ENCODE data around the gene NINL. TPM values are rescaled to one million over a fixed set of nuclear protein-coding genes. Genes with fewer than 3 reads are reported as not detected.

NINL gene
- total RNA-seq, 1 experiment from 2014 or later: 31.5 TPM

GRCh38 chr20:25541676-25542075, 43.7 kb downstream of the NINL start:
- peaks cover 37% of the 10 kb centered on the region for H3K4me1 ChIP-seq (ENCODE audit: insufficient read depth, low read length, poor library complexity, severe bottlenecking)
- no peaks in the 10 kb centered on the region for H3K36me3 ChIP-seq (ENCODE audit: insufficient read depth, low read length, poor library complexity, severe bottlenecking)
- TF ChIP-seq EZH2 (IDR thresholded peaks at IDR 0.05; ENCODE audit: borderline replicate concordance, low read depth, low read length, poor library complexity, severe bottlenecking): no peak
- TF ChIP-seq, protein P1, sequence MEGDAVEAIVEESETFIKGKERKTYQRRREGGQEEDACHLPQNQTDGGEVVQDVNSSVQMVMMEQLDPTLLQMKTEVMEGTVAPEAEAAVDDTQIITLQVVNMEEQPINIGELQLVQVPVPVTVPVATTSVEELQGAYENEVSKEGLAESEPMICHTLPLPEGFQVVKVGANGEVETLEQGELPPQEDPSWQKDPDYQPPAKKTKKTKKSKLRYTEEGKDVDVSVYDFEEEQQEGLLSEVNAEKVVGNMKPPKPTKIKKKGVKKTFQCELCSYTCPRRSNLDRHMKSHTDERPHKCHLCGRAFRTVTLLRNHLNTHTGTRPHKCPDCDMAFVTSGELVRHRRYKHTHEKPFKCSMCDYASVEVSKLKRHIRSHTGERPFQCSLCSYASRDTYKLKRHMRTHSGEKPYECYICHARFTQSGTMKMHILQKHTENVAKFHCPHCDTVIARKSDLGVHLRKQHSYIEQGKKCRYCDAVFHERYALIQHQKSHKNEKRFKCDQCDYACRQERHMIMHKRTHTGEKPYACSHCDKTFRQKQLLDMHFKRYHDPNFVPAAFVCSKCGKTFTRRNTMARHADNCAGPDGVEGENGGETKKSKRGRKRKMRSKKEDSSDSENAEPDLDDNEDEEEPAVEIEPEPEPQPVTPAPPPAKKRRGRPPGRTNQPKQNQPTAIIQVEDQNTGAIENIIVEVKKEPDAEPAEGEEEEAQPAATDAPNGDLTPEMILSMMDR (conservative IDR thresholded peaks at IDR 0.05; ENCODE audit: low read depth, low read length): no peak
- intact Hi-C loops (cut with micrococcal nuclease; ENCODE audit: unreplicated experiment): no loop called here
- no peaks in the 10 kb centered on the region for H3K27me3 ChIP-seq (replicated peaks; ENCODE audit: insufficient read depth, low read depth, low read length, poor library complexity)
- CTCF ChIA-PET: no interaction called here
- POLR2A ChIA-PET (ENCODE audit: low non-redundant PET): no interaction called here
- no TSS peak for BruUV-seq (replicated peaks)
- no peaks in the 10 kb centered on the region for H3K9me3 ChIP-seq (ENCODE audit: low read depth, low read length, poor library complexity, severe bottlenecking)
- no peak overlapping the region for H3K27ac ChIP-seq (ENCODE audit: low read depth, low read length, poor library complexity, severe bottlenecking)
- no peak overlapping the region for H3K4me3 ChIP-seq (ENCODE audit: low read depth, low read length, poor library complexity, severe bottlenecking)
- no peak for DNase-seq (ENCODE audit: low spot score)

- Histone ChIP-seq H3K27ac (ENCODE audit: low read depth, low read length, poor library complexity, severe bottlenecking) (peak overlapping the region; percentile 39), H3K27me3 (replicated peaks; ENCODE audit: insufficient read depth, low read depth, low read length, poor library complexity) (no peaks in the 10 kb centered on the region), H3K36me3 (ENCODE audit: insufficient read depth, low read length, poor library complexity, severe bottlenecking) (no peaks in the 10 kb centered on the region), H3K4me3 (ENCODE audit: low read depth, low read length, poor library complexity, severe bottlenecking) (peak overlapping the region; percentile 11), H3K4me1 (ENCODE audit: insufficient read depth, low read length, poor library complexity, severe bottlenecking) (peaks cover 37% of the 10 kb centered on the region), H3K9me3 (ENCODE audit: low read depth, low read length, poor library complexity, severe bottlenecking) (no peaks in the 10 kb centered on the region)
- no TSS peak for BruUV-seq (replicated peaks)
- peak; percentile 70 for DNase-seq (ENCODE audit: low spot score)
- CTCF ChIA-PET: interaction anchor here (0.6 kb wide), 1 partner anchor 128 kb away, joined by 7 read pairs; no protein-coding TSS in a partner anchor
- POLR2A ChIA-PET (ENCODE audit: low non-redundant PET): no interaction called here
- intact Hi-C loops (cut with micrococcal nuclease; ENCODE audit: unreplicated experiment): no loop called here
- TF ChIP-seq, protein P1 (conservative IDR thresholded peaks at IDR 0.05; ENCODE audit: low read depth, low read length): peak; percentile 59
- TF ChIP-seq EZH2 (IDR thresholded peaks at IDR 0.05; ENCODE audit: borderline replicate concordance, low read depth, low read length, poor library complexity, severe bottlenecking): no peak
Observed at GRCh38 chr20:25539742-25540672, 45.3 kb downstream of the NINL start.

- no TSS peak for BruUV-seq (replicated peaks)
- Histone ChIP-seq H3K27ac (ENCODE audit: low read depth, low read length, poor library complexity, severe bottlenecking) (no peak overlapping the region), H3K4me1 (ENCODE audit: insufficient read depth, low read length, poor library complexity, severe bottlenecking) (peaks cover 28% of the 10 kb centered on the region), H3K9me3 (ENCODE audit: low read depth, low read length, poor library complexity, severe bottlenecking) (no peaks in the 10 kb centered on the region), H3K27me3 (replicated peaks; ENCODE audit: insufficient read depth, low read depth, low read length, poor library complexity) (no peaks in the 10 kb centered on the region), H3K4me3 (ENCODE audit: low read depth, low read length, poor library complexity, severe bottlenecking) (no peak overlapping the region), H3K36me3 (ENCODE audit: insufficient read depth, low read length, poor library complexity, severe bottlenecking) (no peaks in the 10 kb centered on the region)
- TF ChIP-seq EZH2 (IDR thresholded peaks at IDR 0.05; ENCODE audit: borderline replicate concordance, low read depth, low read length, poor library complexity, severe bottlenecking): no peak
- TF ChIP-seq, protein P1 (conservative IDR thresholded peaks at IDR 0.05; ENCODE audit: low read depth, low read length): no peak
- POLR2A ChIA-PET (ENCODE audit: low non-redundant PET): no interaction called here
- intact Hi-C loops (cut with micrococcal nuclease; ENCODE audit: unreplicated experiment): no loop called here
- DNase-seq (ENCODE audit: low spot score): no peak
- CTCF ChIA-PET: no interaction called here
Observed at GRCh38 chr20:25538838-25539665, 46.3 kb downstream of the NINL start.

All from A673 (cell line).